T-helper 2 cell treated with Interferon-gamma antibody and Interleukin-4, amounts not matched to agents 100 ng/mL and 5 ng/mL, for 36 hours (primary cell): Measurements from ENCODE around the gene VWA2. TPM values are rescaled to one million over a fixed set of nuclear protein-coding genes. Genes with fewer than 3 reads are reported as not detected.

Experiments used
- intact Hi-C: fragments of 100-400 bp; cut with micrococcal nuclease; formaldehyde crosslinking; loops from one replicate; pipeline ENCODE4 v1.15.1; 2023
- total RNA-seq: library from RNA; stranded (reverse); gene quantifications from 2 replicates; pipeline ENCODE4 v1.2.3, GENCODE V29; 2022

Gene VWA2
- total RNA-seq, 1 donor from 2014 or later = not detected

GRCh38 chr10:114246679-114247305, 7.7 kb downstream of the VWA2 start:
- intact Hi-C loops = no loop called here

GRCh38 chr10:114250236-114250635, 11.2 kb downstream of the VWA2 start:
- intact Hi-C loops = no loop called here

- intact Hi-C loops = no loop called here
Observed at GRCh38 chr10:114250716-114251115, 11.7 kb downstream of the VWA2 start.

- intact Hi-C loops = no loop called here
Observed at GRCh38 chr10:114252092-114252491, 13.0 kb downstream of the VWA2 start.

GRCh38 chr10:114252883-114253282, 13.8 kb downstream of the VWA2 start:
- intact Hi-C loops = no loop called here

GRCh38 chr10:114255227-114255626, 16.2 kb downstream of the VWA2 start:
- intact Hi-C loops = no loop called here

- intact Hi-C loops = no loop called here
Observed at GRCh38 chr10:114256008-114256765, 17.1 kb downstream of the VWA2 start.

GRCh38 chr10:114256822-114257221, 17.8 kb downstream of the VWA2 start:
- intact Hi-C loops = no loop called here

- intact Hi-C loops = no loop called here
Observed at GRCh38 chr10:114257498-114257897, 18.4 kb downstream of the VWA2 start.

GRCh38 chr10:114258274-114258840, 19.3 kb downstream of the VWA2 start:
- intact Hi-C loops = no loop called here

- intact Hi-C loops = no loop called here
Observed at GRCh38 chr10:114259824-114260223, 20.8 kb downstream of the VWA2 start.

- intact Hi-C loops = no loop called here
Observed at GRCh38 chr10:114260366-114260765, 21.3 kb downstream of the VWA2 start.

- intact Hi-C loops = no loop called here
Observed at GRCh38 chr10:114261076-114261475, 22.0 kb downstream of the VWA2 start.

- intact Hi-C loops = no loop called here
Observed at GRCh38 chr10:114262496-114262895, 23.4 kb downstream of the VWA2 start.

GRCh38 chr10:114265392-114266053, 26.5 kb downstream of the VWA2 start:
- intact Hi-C loops = no loop called here

- intact Hi-C loops = no loop called here
Observed at GRCh38 chr10:114266521-114266920, 27.5 kb downstream of the VWA2 start.

- intact Hi-C loops = no loop called here
Observed at GRCh38 chr10:114271075-114271778, 32.2 kb downstream of the VWA2 start.

- intact Hi-C loops = no loop called here
Observed at GRCh38 chr10:114271779-114272167, 32.7 kb downstream of the VWA2 start.

GRCh38 chr10:114272696-114273095, 33.6 kb downstream of the VWA2 start:
- intact Hi-C loops = no loop called here

- intact Hi-C loops = no loop called here
Observed at GRCh38 chr10:114273910-114274309, 34.9 kb downstream of the VWA2 start.

- intact Hi-C loops = no loop called here
Observed at GRCh38 chr10:114274616-114275453, 35.8 kb downstream of the VWA2 start.
